HEK293 (cell line): ENCODE results near the gene ANO3.

Experiments used
- CTCF ChIA-PET: fragments of 350-600 bp; formaldehyde crosslinking; extraction: SDS; loops from one replicate; lab custom pipeline; 2021; ENCODE audit warnings: antibody characterized with exemption; lab: Yijun Ruan, JAX
- POLR2A ChIA-PET: fragments of 300-600 bp; formaldehyde crosslinking; extraction: SDS; loops from one replicate; lab custom pipeline; 2020; ENCODE audit warnings: antibody characterized with exemption, inconsistent platforms; lab: Yijun Ruan, JAX
- H3K27ac ChIP-seq: fragments of 200-500 bp; sonication (Bioruptor generic); 2 replicates; pipeline ENCODE4 v1.5.1; 2014; ENCODE audit warnings: low read depth, low read length, control low read depth, inconsistent platforms; ENCODE audit errors: extremely low read depth
- H3K36me3 ChIP-seq, 2 experiments: fragments of 200-500 bp in 1 of 2; sonication (Bioruptor generic) in 1 of 2; 1 replicate in 1 of 2; 2 replicates in 1 of 2; pipeline ENCODE4 v1.5.1; 2014 to 2017; ENCODE audit warnings: inconsistent platforms in 2 of 2, low read length in 2 of 2; ENCODE audit not compliant: control insufficient read depth in 2 of 2, insufficient read depth in 1 of 2
- H3K4me1 ChIP-seq: fragments of 200-500 bp; sonication (Bioruptor generic); 2 replicates; pipeline ENCODE4 v1.5.1; 2014; ENCODE audit warnings: mild to moderate bottlenecking, low read length, inconsistent platforms; ENCODE audit not compliant: control insufficient read depth, insufficient read depth
- H3K4me3 ChIP-seq: 2 replicates; pipeline ENCODE4 v1.5.1; 2011; ENCODE audit warnings: low read depth, mild to moderate bottlenecking, control low read depth, low read length, moderate library complexity
- H3K9me3 ChIP-seq: fragments of 200-500 bp; sonication (Bioruptor generic); 2 replicates; pipeline ENCODE4 v1.5.1; 2014; ENCODE audit warnings: low read depth, low read length, inconsistent platforms; ENCODE audit not compliant: control insufficient read depth, insufficient read depth
- AEBP2 ChIP-seq: fragments of 450-650 bp; formaldehyde crosslinking; IDR thresholded peaks from 2 replicates; pipeline ENCODE4 v1.5.1; 2016; ENCODE audit warnings: missing biosample characterization, missing genetic modification characterization, borderline replicate concordance
- GLI2 ChIP-seq: fragments of 450-650 bp; formaldehyde crosslinking; IDR thresholded peaks from 2 replicates; pipeline ENCODE4; 2017; ENCODE audit warnings: missing biosample characterization, missing genetic modification characterization, low read depth, borderline replicate concordance
- KLF16 ChIP-seq: fragments of 450-650 bp; formaldehyde crosslinking; IDR thresholded peaks from 2 replicates; pipeline ENCODE4 v1.5.1; 2017; ENCODE audit warnings: missing biosample characterization, missing genetic modification characterization
- KLF7 ChIP-seq: fragments of 450-650 bp; formaldehyde crosslinking; IDR thresholded peaks from 2 replicates; pipeline ENCODE4 v1.5.1; 2016; ENCODE audit warnings: missing biosample characterization, missing genetic modification characterization, borderline replicate concordance
- MYNN ChIP-seq: fragments of 450-650 bp; formaldehyde crosslinking; IDR thresholded peaks from 2 replicates; pipeline ENCODE4 v1.5.1; 2016; ENCODE audit warnings: missing biosample characterization, missing genetic modification characterization, borderline replicate concordance
- PRDM1 ChIP-seq: fragments of 450-650 bp; formaldehyde crosslinking; IDR thresholded peaks from 2 replicates; pipeline ENCODE4; 2016; ENCODE audit warnings: missing biosample characterization, missing genetic modification characterization
- SCRT2 ChIP-seq: fragments of 450-650 bp; formaldehyde crosslinking; IDR thresholded peaks from 2 replicates; pipeline ENCODE4 v1.5.1; 2016; ENCODE audit warnings: missing biosample characterization, missing genetic modification characterization
- TCF7L2 ChIP-seq: IDR thresholded peaks from 2 replicates; pipeline ENCODE4 v1.6.1; 2011; ENCODE audit warnings: low read depth, mild to moderate bottlenecking, inconsistent platforms, low read length, moderate library complexity, borderline replicate concordance
- ZFP69B ChIP-seq: fragments of 450-650 bp; formaldehyde crosslinking; IDR thresholded peaks from 2 replicates; pipeline ENCODE4 v1.5.1; 2016; ENCODE audit warnings: missing biosample characterization, missing genetic modification characterization
- ZNF140 ChIP-seq: fragments of 450-650 bp; formaldehyde crosslinking; IDR thresholded peaks from 2 replicates; pipeline ENCODE4 v1.5.1; 2016; ENCODE audit warnings: missing biosample characterization, missing genetic modification characterization
- ZNF155 ChIP-seq: fragments of 450-650 bp; formaldehyde crosslinking; IDR thresholded peaks from 2 replicates; pipeline ENCODE4 v1.5.1; 2016; ENCODE audit warnings: missing biosample characterization, missing genetic modification characterization
- ZNF404 ChIP-seq: fragments of 450-650 bp; formaldehyde crosslinking; IDR thresholded peaks from 2 replicates; pipeline ENCODE4 v1.5.1; 2017; ENCODE audit warnings: missing biosample characterization, missing genetic modification characterization
- ZNF488 ChIP-seq: fragments of 450-650 bp; formaldehyde crosslinking; IDR thresholded peaks from 2 replicates; pipeline ENCODE4 v1.5.1; 2016; ENCODE audit warnings: missing biosample characterization, missing genetic modification characterization
- ZNF561 ChIP-seq: fragments of 450-650 bp; IDR thresholded peaks from 2 replicates; pipeline ENCODE4 v1.5.1; 2018; ENCODE audit warnings: missing biosample characterization, missing genetic modification characterization, borderline replicate concordance
- ZNF600 ChIP-seq: fragments of 450-650 bp; formaldehyde crosslinking; IDR thresholded peaks from 2 replicates; pipeline ENCODE4 v1.5.1; 2016; ENCODE audit warnings: missing biosample characterization, missing genetic modification characterization
- ZNF639 ChIP-seq: fragments of 450-650 bp; formaldehyde crosslinking; IDR thresholded peaks from 2 replicates; pipeline ENCODE4 v1.5.1; 2016; ENCODE audit warnings: missing biosample characterization, missing genetic modification characterization
- ZNF830 ChIP-seq: fragments of 450-650 bp; IDR thresholded peaks from 2 replicates; pipeline ENCODE4 v1.5.0; 2018; ENCODE audit warnings: missing biosample characterization, missing genetic modification characterization, low read depth, mild to moderate bottlenecking, moderate library complexity
- TF ChIP-seq, protein P1 (sequence below): fragments of 450-650 bp; formaldehyde crosslinking; IDR thresholded peaks from 2 replicates; pipeline ENCODE4 v1.5.1; 2016; ENCODE audit warnings: missing biosample characterization, missing genetic modification characterization

The ANO3 gene

DNA sequence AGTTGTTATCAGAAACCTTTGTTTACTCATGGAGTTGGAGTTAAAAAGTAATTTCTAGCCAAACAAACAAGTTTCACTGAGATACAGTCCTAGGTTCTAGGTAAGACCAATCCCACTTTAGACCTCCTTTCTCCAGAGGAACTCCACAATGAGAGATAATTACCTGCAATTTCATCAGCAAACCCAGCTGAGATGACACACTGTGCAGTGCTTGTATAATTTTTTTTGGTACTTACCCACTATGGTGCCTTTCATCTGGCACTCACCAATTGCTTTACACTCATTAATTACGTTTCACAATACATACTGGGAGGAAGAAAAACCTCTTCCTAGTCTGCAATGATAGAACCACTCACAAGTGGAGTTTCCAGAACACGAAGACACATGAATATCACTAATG lies 242.0 kb downstream of the ANO3 start:
- TF ChIP-seq TCF7L2, result peak; percentile 65; the same call in 1 of the 2 replicates
- TF ChIP-seq, protein P1, sequence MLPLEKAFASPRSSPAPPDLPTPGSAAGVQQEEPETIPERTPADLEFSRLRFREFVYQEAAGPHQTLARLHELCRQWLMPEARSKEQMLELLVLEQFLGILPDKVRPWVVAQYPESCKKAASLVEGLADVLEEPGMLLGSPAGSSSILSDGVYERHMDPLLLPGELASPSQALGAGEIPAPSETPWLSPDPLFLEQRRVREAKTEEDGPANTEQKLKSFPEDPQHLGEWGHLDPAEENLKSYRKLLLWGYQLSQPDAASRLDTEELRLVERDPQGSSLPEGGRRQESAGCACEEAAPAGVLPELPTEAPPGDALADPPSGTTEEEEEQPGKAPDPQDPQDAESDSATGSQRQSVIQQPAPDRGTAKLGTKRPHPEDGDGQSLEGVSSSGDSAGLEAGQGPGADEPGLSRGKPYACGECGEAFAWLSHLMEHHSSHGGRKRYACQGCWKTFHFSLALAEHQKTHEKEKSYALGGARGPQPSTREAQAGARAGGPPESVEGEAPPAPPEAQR (tag by site-specific recombination), result no peak
- Histone ChIP-seq H3K27ac (no peak overlapping the region), H3K9me3 (no peaks in the 10 kb centered on the region), H3K36me3 (no peaks in the 10 kb centered on the region), H3K4me3 (no peak overlapping the region), H3K4me1 (no peaks in the 10 kb centered on the region)
- CTCF ChIA-PET, result no interaction called here
- POLR2A ChIA-PET, result no interaction called here

- CTCF ChIA-PET, result no interaction called here
- POLR2A ChIA-PET, result no interaction called here
- no peak overlapping the region for H3K27ac ChIP-seq
- H3K4me1 ChIP-seq, result no peaks in the 10 kb centered on the region
- no peaks in the 10 kb centered on the region for H3K36me3 ChIP-seq
- no peak overlapping the region for H3K4me3 ChIP-seq
- TF ChIP-seq KLF7 (tag by site-specific recombination) (no peak), ZNF155 (tag by site-specific recombination) (no peak), SCRT2 (tag by site-specific recombination) (no peak), PRDM1 (tag by site-specific recombination) (no peak), ZNF639 (tag by site-specific recombination) (no peak), MYNN (tag by site-specific recombination) (no peak), ZNF600 (tag by site-specific recombination) (no peak), ZNF404 (tag by site-specific recombination) (no peak), ZFP69B (tag by site-specific recombination) (no peak), ZNF830 (tag by site-specific recombination) (no peak), AEBP2 (tag by site-specific recombination) (no peak), ZNF561 (no peak), GLI2 (no peak), ZNF488 (tag by site-specific recombination) (no peak), ZNF140 (tag by site-specific recombination) (no peak), KLF16 (no peak)
- TF ChIP-seq, all 188 proteins: peak for 0
- H3K9me3 ChIP-seq, result no peaks in the 10 kb centered on the region
Observed at GRCh38 chr11:26575946-26576345, 244.0 kb downstream of the ANO3 start.
